ENCODE measurements around the gene PTPRG. TPM values are rescaled to one million over a fixed set of nuclear protein-coding genes. Genes with fewer than 3 reads are reported as not detected.

PTPRG gene
- total and polyA plus RNA-seq, 4 donors: 3.6 to 35.6 (median 8.1) TPM

GRCh38 chr3:62277450-62277849 lies 716.1 kb downstream of the PTPRG start (continued):
- no peak for TF ChIP-seq MAX (IDR thresholded peaks at IDR 0.05)
- TF ChIP-seq SP1 (IDR thresholded peaks at IDR 0.05): no peak
- no peak for TF ChIP-seq FOXA2 (IDR thresholded peaks at IDR 0.05)
- TF ChIP-seq RXRA (IDR thresholded peaks at IDR 0.05): no peak
- TF ChIP-seq JUND (IDR thresholded peaks at IDR 0.05): no peak
- no peak for TF ChIP-seq TAF1 (conservative IDR thresholded peaks at IDR 0.05)
- no peak for TF ChIP-seq HNF4G (IDR thresholded peaks at IDR 0.05)

- DNase-seq (ENCODE audit: low spot score): no peak
- TF ChIP-seq FOXA1 (IDR thresholded peaks at IDR 0.05): no peak
- no peak for TF ChIP-seq ATF3 (IDR thresholded peaks at IDR 0.05)
- H3K36me3 ChIP-seq (ENCODE audit: control insufficient read depth in 4 of 4, insufficient read depth in 3 of 4, low read depth in 1 of 4, low read length in 3 of 4): peaks cover 0 to 18% (median 10%) of the 10 kb centered on the region in 4 donors
- no peak overlapping the region for H3K27ac ChIP-seq (ENCODE audit: low read depth in 1 of 2, low read length in 2 of 2)
- no peaks in the 10 kb centered on the region for H3K9me3 ChIP-seq (ENCODE audit: control insufficient read depth in 4 of 4, low read length in 3 of 4)
- H3K4me1 ChIP-seq (ENCODE audit: control insufficient read depth in 4 of 4, insufficient read depth in 4 of 4, low read length in 3 of 4): no peaks in the 10 kb centered on the region
- no peaks in the 10 kb centered on the region for H3K27me3 ChIP-seq (ENCODE audit: control insufficient read depth in 4 of 4, insufficient read depth in 4 of 4, low read length in 3 of 4)
- no peak overlapping the region for H3K4me3 ChIP-seq (ENCODE audit: low read depth in 1 of 3, low read length in 3 of 3)
- no peak overlapping the region for H3K9ac ChIP-seq (ENCODE audit: low read depth in 1 of 2, low read length in 2 of 2)
These were observed 716.6 kb downstream of the PTPRG start for GRCh38 chr3:62277986-62278385.

GRCh38 chr3:62281726-62282125 lies 720.4 kb downstream of the PTPRG start:
- no peak for DNase-seq (ENCODE audit: low spot score)
- H3K9ac ChIP-seq (ENCODE audit: low read depth in 1 of 2, low read length in 2 of 2): no peak overlapping the region
- no peaks in the 10 kb centered on the region for H3K4me1 ChIP-seq (ENCODE audit: control insufficient read depth in 4 of 4, insufficient read depth in 4 of 4, low read length in 3 of 4)
- TF ChIP-seq NR2F2 (IDR thresholded peaks at IDR 0.05): no peak
- no peak for TF ChIP-seq MAX (IDR thresholded peaks at IDR 0.05)
- TF ChIP-seq GABPA (IDR thresholded peaks at IDR 0.05 in 1 of 2, conservative IDR thresholded peaks at IDR 0.05 in 1 of 2): no peak
- peaks cover 0 to 12% (median 3%) of the 10 kb centered on the region in 4 donors for H3K36me3 ChIP-seq (ENCODE audit: control insufficient read depth in 4 of 4, insufficient read depth in 3 of 4, low read depth in 1 of 4, low read length in 3 of 4)
- H3K4me3 ChIP-seq (ENCODE audit: low read depth in 1 of 3, low read length in 3 of 3): no peak overlapping the region
- H3K9me3 ChIP-seq (ENCODE audit: control insufficient read depth in 4 of 4, low read length in 3 of 4): no peaks in the 10 kb centered on the region
- no peak overlapping the region for H3K27ac ChIP-seq (ENCODE audit: low read depth in 1 of 2, low read length in 2 of 2)
- WGBS: 88% methylated on average over 1 of the region's 1 CpG
- H3K27me3 ChIP-seq (ENCODE audit: control insufficient read depth in 4 of 4, insufficient read depth in 4 of 4, low read length in 3 of 4): no peaks in the 10 kb centered on the region

GRCh38 chr3:62284442-62284841 lies 723.1 kb downstream of the PTPRG start:
- Histone ChIP-seq H3K9me3 (ENCODE audit: control insufficient read depth in 4 of 4, low read length in 3 of 4) (no peaks in the 10 kb centered on the region), H3K9ac (ENCODE audit: low read depth in 1 of 2, low read length in 2 of 2) (no peak overlapping the region)
- WGBS: 79% methylated on average over 2 of the region's 2 CpGs

More at GRCh38 chr3:62284442-62284841, 723.1 kb downstream of the PTPRG start:
- DNase-seq (ENCODE audit: low spot score): no peak
- TF ChIP-seq EGR1 (IDR thresholded peaks at IDR 0.05; ENCODE audit: low read depth in 2 of 2) (no peak), HNF4G (IDR thresholded peaks at IDR 0.05) (no peak), JUND (IDR thresholded peaks at IDR 0.05) (no peak), RAD21 (IDR thresholded peaks at IDR 0.05) (no peak), RXRA (IDR thresholded peaks at IDR 0.05) (no peak), REST (IDR thresholded peaks at IDR 0.05) (no peak)
- Histone ChIP-seq H3K27me3 (ENCODE audit: control insufficient read depth in 4 of 4, insufficient read depth in 4 of 4, low read length in 3 of 4) (no peaks in the 10 kb centered on the region), H3K4me1 (ENCODE audit: control insufficient read depth in 4 of 4, insufficient read depth in 4 of 4, low read length in 3 of 4) (no peaks in the 10 kb centered on the region), H3K36me3 (ENCODE audit: control insufficient read depth in 4 of 4, insufficient read depth in 3 of 4, low read depth in 1 of 4, low read length in 3 of 4) (no peaks in the 10 kb centered on the region), H3K27ac (ENCODE audit: low read depth in 1 of 2, low read length in 2 of 2) (no peak overlapping the region), H3K4me3 (ENCODE audit: low read depth in 1 of 3, low read length in 3 of 3) (no peak overlapping the region)

Data from liver (tissue), 9 donors.